Esophagus mucosa (tissue), 1 donor: ENCODE data around the gene DNM1. TPM values are rescaled to one million over a fixed set of nuclear protein-coding genes. Genes with fewer than 3 reads are reported as not detected.

Source experiments
- ATAC-seq: fragments of 200-7000 bp; cut with Tn5 transposase; one replicate; pipeline ENCODE4 v1.9.1; 2020
- total RNA-seq: library from RNA; stranded (reverse); gene quantifications from one replicate; pipeline ENCODE4 v1.2.4, GENCODE V29; 2023
- donor health status: DM: yes; HTN: yes; CAD: no.

Gene DNM1
- total RNA-seq, 1 donor from 2014 or later, result 2.2 TPM

DNA sequence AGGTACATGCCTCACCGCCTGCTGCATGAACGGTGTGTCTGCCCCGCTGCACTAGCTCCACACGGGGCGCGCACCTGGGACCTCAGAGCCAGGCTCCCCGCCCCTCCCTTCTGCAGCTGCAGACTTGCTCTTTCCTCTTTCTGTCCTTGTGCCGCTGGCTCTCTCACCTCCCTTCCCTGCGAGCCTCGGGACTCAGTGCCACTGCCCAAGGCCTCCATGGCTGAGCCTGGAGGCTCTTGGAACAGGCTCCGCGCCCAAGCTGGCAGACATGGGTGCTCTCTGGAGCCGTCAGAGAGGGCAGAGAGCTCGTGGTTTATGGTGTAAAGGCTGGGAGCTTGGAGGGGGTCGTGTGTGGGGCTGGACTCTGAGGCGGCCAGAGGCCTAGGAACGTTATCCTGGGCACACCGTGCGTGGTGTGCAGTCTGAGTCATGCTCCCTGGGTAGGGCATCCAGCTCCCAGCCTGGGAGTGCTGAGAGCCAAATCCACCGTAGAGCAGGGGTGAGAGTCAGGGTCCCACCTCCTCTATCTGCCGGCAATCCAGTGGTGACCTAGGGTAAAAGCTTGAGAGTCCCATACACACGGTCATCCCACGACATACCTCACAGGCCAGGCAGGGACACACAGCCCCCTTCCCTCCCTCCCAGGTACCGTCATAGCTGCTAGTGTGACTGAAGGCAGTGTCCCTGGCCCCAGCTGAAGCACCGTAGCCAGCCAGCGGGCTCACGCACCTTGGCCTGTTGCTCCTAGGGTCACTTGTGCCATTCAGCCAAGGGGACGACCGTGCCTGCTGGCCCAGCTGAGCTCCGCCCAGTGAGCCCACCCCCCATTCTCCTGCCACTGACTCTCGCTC, 50.2 kb downstream of the DNM1 start:
- peak; percentile 4 for ATAC-seq

- ATAC-seq, result no peak
Observed at GRCh38 chr9:128253991-128254346, 50.8 kb downstream of the DNM1 start.

GRCh38 chr9:128254362-128254761, 51.2 kb downstream of the DNM1 start:
- no peak for ATAC-seq

- no peak for ATAC-seq
Observed at GRCh38 chr9:128254855-128255759, 51.9 kb downstream of the DNM1 start.

- ATAC-seq, result no peak
Observed at GRCh38 chr9:128257086-128257825, 54.1 kb downstream of the DNM1 start.

DNA sequence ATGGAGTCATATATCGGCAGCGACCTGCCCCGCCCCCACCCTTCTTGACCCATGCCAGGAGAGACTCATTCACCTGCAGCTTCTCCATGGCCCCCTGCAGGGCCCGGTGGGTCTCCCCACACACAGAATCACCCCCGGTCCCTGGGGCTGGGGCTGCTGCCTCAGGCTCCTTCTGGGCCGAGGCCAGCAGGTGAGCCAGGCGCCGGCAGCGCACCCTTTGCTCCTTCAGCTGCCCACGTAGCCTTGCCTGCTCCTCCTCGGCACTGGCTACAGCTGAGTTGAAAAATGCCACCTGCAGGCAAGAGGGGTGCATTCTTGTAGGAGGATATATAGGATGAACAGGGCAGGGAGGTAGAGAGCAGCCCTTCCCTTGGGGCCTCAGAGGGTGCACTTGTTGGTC, 54.7 kb downstream of the DNM1 start:
- no peak for ATAC-seq

GRCh38 chr9:128258326-128258725, 55.1 kb downstream of the DNM1 start:
- ATAC-seq, result no peak

DNA sequence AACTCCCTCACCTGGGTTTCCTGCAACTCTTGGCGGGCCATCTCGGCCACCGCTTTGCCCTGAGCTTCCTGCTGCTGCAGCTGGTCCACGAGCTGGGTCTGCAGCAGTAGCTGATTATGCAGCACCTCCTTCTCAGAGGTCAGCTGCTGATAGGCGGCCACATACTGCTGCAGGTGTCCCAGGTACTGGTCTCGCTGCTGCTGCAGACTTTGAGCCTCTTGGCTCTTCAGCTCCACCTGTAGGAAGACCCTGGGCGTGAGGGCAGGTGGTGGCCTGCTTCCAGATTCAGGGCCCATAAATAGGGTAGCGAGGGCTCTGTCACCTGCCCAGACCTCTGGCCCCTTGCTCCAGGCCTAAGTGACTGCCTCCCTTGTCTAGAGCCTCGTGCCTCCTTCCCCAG, 56.0 kb downstream of the DNM1 start:
- no peak for ATAC-seq

- no peak for ATAC-seq
Observed at GRCh38 chr9:128260340-128260739, 57.2 kb downstream of the DNM1 start.

DNA sequence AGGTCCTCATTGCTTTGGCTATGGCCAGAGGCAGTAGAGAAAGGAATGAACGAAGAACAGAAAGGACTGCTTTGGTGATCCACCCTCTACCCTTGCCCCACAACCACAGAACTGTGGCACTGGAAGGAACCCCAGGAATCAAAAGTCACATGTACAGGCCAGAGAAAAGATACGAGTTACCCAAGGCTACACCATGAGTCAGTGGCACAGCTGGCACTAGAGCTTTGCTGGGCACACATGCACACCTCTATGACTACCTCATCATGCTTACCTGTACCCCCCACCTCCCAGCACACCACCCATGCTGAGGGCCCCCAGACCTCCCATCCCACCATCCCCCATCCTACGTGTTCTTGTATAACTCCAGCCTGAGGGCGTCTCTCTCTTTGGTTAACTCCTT, 59.5 kb downstream of the DNM1 start:
- ATAC-seq, result peak; percentile 44

DNA sequence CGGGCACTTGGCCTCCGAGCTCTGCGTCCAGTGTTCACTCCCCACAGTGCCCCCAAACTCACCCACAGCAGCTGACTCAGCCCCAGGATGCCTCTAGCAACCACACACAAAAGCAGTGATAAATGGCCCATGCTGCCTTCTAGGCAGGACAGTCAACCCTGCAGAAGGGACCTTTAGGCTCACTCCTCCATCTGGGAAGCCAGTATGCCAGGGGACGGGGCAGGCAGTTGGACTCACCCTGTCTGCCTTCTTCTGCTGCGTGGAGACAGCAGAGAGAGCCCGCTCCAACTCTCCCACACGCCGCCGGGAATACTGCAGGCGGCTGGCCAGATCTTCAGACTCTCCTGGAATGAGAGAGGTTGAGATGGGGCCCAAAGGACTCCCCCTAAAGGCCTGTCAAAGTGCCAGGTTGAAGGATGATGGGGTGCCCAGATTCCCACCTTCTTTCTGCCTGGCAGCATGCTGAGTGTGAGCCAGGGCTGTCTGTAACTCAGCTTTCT, 62.2 kb downstream of the DNM1 start:
- ATAC-seq, result no peak

- ATAC-seq, result no peak
Observed at GRCh38 chr9:128266868-128267590, 63.9 kb downstream of the DNM1 start.

DNA sequence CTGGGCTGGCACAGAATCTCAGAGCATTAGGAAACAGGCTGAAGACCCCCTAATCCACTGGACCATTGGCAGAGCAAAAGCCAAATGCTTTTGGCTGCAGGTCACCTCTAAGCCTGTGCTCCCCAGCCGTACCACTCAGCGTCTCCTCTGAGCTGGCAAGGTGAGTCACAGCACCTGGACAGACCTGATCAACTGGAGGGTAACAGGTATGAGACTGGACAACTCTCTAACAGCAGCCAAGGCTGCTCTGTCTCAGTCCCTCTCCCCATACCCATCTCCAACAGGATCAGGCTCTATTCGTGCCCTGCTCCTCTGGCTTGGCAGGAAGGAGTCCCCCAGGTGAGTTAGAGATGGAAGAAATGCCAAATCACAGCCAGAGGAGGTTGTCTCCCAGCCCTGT, 67.9 kb downstream of the DNM1 start:
- peak; percentile 75 for ATAC-seq

- ATAC-seq, result no peak
Observed at GRCh38 chr9:128271512-128271911, 68.3 kb downstream of the DNM1 start.

DNA sequence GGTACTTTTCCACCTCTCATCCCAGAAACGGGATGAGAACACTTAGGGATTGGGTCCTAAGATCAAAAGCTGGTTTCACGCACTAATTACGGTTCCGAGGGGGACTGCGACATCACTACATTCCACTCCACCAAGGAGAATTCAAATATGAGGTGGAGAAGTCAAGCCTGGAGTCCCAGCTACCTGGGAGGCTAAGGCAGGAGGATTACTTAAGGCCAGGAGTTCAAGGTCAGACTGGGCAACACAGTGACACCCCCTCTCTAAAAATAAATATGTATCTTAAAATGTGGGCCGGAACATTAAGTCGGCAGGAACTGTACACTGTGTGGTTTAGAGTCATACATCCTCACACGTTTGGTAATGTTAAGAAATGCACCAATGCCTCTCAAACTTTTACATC, 71.1 kb downstream of the DNM1 start:
- ATAC-seq, result no peak

DNA sequence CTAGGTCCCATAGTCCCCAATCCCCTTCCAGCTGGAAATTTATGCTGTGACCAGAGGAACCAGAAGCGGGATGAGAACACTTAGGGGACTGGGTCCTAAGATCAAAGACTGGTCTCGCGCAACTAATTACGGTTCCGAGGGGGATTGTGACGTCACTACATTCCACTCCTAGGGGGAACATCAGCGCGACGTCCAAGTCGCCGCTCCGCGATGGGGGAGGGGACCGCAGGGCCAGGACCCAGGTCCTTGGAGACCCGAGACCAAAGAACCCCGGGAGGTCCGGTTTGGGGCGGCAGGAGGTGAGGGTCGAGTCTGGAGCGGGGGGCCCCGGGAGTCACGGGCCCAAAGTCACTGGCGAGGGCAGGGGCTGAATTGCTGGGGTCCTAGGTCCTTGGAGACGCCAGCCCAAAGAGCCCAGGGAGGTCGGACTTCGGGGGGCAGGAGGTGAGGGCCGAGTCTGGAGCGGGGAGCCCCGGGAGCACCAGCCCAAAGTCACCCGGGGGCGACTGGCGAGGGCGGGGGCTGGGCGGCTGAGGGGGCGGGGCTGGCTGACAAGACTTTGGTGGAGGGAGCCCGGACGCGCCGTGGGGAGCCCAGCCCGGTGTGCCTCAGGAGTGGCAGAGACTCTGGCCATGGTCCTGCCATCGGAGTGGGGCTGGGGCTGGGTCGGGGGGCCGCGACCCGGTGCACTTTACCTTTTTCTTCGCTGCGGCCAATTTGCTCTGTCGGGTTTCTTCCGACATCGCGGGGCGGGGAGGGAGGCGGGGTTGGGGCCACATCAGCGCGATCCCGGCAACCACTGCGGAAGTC, 72.2 kb downstream of the DNM1 start, which contains the start of gene GOLGA2:
GOLGA2 (minus strand) TSS at position 810 of the 810 bp plus-strand sequence; CDS start at position 779, 31 bp downstream.
- ATAC-seq, result peak; percentile 57

DNA sequence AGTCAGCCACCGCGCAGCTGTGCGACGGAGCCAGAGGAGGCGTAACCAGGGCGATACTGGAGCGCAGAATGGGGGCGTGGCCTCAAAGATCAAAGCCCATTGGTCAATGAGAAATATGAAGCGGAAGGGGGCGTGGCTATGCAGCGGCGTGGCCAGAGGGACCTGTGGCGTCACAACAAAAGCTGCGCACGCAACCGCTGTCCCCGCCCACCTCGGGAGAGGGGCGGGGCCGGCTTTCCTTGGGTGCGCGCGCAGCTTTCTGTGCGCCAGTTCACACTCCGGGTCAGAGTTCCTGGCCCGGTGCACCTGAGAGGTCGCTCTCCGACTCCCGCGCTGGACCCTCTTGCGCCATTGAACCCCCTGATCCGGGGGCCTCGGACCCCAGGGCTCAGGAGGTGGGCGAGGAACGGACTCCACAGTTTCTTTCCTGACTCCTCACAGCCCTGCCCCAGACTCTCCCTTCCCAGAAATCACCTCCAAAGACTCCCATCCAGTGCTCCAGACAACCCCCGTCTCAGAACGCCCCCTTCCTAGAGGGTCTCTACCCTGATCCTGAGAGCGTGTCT, 72.9 kb downstream of the DNM1 start, which contains the start of gene SWI5:
SWI5 (plus strand) TSS at position 269 of the 566 bp plus-strand sequence.
- ATAC-seq, result peak; percentile 96

DNA sequence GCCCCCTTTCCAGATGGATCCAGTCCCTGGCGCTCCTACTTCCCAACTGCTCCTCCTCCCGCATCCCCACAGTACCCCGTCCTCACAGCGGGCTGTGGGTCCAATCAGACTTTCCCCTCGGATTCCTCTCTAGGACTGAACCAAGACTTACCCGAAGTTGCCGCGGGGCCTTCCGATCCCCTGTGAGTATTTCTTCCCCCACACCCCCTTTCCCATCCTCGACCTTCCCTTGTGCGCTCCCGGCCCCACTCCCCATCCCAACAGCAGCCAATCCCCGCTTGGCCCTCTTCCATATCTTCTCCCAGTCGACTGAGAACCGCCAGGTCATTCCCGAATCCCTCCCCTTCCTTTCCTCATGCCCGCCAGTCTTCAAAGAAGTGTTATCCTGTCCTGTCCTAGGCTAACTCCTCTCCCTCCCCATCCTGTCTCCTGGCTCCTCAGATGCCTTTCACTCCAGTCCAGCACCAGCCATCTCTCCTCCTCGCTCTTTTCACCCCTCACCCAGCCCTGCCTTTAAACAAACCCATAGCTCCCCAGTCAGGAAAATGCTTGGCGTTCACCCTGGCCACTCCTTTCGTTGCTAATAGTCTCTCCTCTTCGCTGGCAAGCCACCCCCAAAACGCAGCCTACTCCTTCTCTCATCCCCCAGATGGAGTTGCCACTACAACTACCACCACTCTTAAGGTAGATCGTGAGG, 73.5 kb downstream of the DNM1 start:
- ATAC-seq, result no peak
